Embryonic facial prominence (tissue), 1 donor: ENCODE data around the gene PPP1R3E.
A peak's percentile ranks its signal among the peaks of the same experiment; 100 is the strongest.
"Not testable (repeated sequence)": the region's sequence is repeated elsewhere in the genome, so short reads cannot be mapped to it uniquely, and the experiment has no call there.

Experiments used
- DNase-seq: peaks from one replicate; pipeline ENCODE4 v3.0.0-alpha.2; 2016; ENCODE audit errors: extremely low spot score

Gene PPP1R3E

GRCh38 chr14:23302290-23303225 is at the start of gene PPP1R3E:
PPP1R3E (minus strand) TSS chr14:23302859; CDS start chr14:23302576, 283 bp downstream.
- DNase-seq = peak; percentile 18

GRCh38 chr14:23351681-23352505 is 49.2 kb upstream of the PPP1R3E start:
- DNase-seq = no peak

GRCh38 chr14:23349156-23349845 is 46.6 kb upstream of the PPP1R3E start:
- DNase-seq = no peak

- DNase-seq = no peak
Measured at GRCh38 chr14:23348297-23348655, 45.6 kb upstream of the PPP1R3E start.

- no peak for DNase-seq
Measured at GRCh38 chr14:23347406-23348296, 45.0 kb upstream of the PPP1R3E start.

GRCh38 chr14:23346693-23347405 is 44.2 kb upstream of the PPP1R3E start:
- DNase-seq = no peak

- DNase-seq = no peak
Measured at GRCh38 chr14:23345987-23346692, 43.5 kb upstream of the PPP1R3E start.

- DNase-seq = no peak
Measured at GRCh38 chr14:23344481-23344880, 41.8 kb upstream of the PPP1R3E start.

- DNase-seq = no peak
Measured at GRCh38 chr14:23339506-23340268, 37.0 kb upstream of the PPP1R3E start.

GRCh38 chr14:23335623-23336022 is 33.0 kb upstream of the PPP1R3E start:
- DNase-seq = no peak

GRCh38 chr14:23327947-23328744 is 25.5 kb upstream of the PPP1R3E start:
- peak; percentile 55 for DNase-seq

- no peak for DNase-seq
Measured at GRCh38 chr14:23326491-23327332, 24.1 kb upstream of the PPP1R3E start.

- not testable (repeated sequence) for DNase-seq
Measured at GRCh38 chr14:23325746-23326145, 23.1 kb upstream of the PPP1R3E start.

GRCh38 chr14:23324993-23325392 is 22.3 kb upstream of the PPP1R3E start:
- no peak for DNase-seq

GRCh38 chr14:23324455-23324846 is 21.8 kb upstream of the PPP1R3E start:
- no peak for DNase-seq

GRCh38 chr14:23323838-23324454 is 21.3 kb upstream of the PPP1R3E start:
- no peak for DNase-seq
